Measurements from ENCODE around the gene MUSTN1.
A peak's percentile ranks its signal among the peaks of the same experiment; 100 is the strongest.

The MUSTN1 gene

GRCh38 chr3:52830535-52831258, 4.1 kb downstream of the MUSTN1 start, which contains the start of gene ITIH4:
Gene ITIH4 (minus strand): TSS chr3:52830672. CDS start chr3:52830642, 30 bp downstream.
- no peak for TF ChIP-seq CTCF (IDR thresholded peaks at IDR 0.05; ENCODE audit: low read depth, low read length)
- H3K4me3 ChIP-seq (replicated peaks in 1 of 2; ENCODE audit: low read depth in 2 of 2, low read length in 2 of 2), result no peak within 1 kb of the TSS
- peak in 1 of 2 donors; percentile 13 for DNase-seq (ENCODE audit: low read depth in 2 of 2)

DNA sequence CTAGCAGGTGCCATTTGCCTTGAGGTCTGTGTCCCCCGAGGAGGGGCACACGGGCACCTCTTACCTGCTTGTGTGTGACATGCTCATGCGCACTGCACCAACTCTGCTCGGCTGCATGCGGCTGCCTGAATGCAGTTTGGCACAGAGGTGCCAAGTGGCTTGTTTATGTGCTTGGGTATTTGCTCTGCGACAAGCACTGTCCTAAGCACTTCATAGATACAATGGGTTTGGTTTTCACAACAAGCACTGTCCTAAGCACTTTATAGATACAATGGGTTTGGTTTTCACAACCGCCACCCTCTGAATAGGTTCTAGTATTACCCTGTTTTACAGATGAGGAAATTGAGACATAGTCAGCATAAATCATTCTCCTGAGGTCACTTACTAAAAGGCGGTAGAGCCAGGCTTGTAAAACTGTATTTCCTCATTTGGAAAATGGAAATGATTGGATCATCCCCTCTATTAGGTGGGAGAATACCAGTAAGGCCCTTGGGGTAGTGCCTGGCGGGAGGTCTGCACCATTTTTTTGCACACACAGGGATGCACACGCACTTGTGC, 4.8 kb downstream of the MUSTN1 start:
- TF ChIP-seq CTCF (IDR thresholded peaks at IDR 0.05; ENCODE audit: low read depth, low read length), result no peak
- H3K4me3 ChIP-seq (replicated peaks in 1 of 2; ENCODE audit: low read depth in 2 of 2, low read length in 2 of 2), result no peak overlapping the region
- DNase-seq (ENCODE audit: low read depth in 2 of 2), result no peak

- no peak overlapping the region for H3K4me3 ChIP-seq (replicated peaks in 1 of 2; ENCODE audit: low read depth in 2 of 2, low read length in 2 of 2)
- TF ChIP-seq CTCF (IDR thresholded peaks at IDR 0.05; ENCODE audit: low read depth, low read length), result no peak
- no peak for DNase-seq (ENCODE audit: low read depth in 2 of 2)
These were observed 5.3 kb downstream of the MUSTN1 start for GRCh38 chr3:52829482-52829881.

- peak; percentile 16 for TF ChIP-seq CTCF (IDR thresholded peaks at IDR 0.05; ENCODE audit: low read depth, low read length)
- DNase-seq (ENCODE audit: low read depth in 2 of 2), result no peak
- no peak overlapping the region for H3K4me3 ChIP-seq (replicated peaks in 1 of 2; ENCODE audit: low read depth in 2 of 2, low read length in 2 of 2)
These were observed 6.9 kb downstream of the MUSTN1 start for GRCh38 chr3:52827866-52828376.

DNA sequence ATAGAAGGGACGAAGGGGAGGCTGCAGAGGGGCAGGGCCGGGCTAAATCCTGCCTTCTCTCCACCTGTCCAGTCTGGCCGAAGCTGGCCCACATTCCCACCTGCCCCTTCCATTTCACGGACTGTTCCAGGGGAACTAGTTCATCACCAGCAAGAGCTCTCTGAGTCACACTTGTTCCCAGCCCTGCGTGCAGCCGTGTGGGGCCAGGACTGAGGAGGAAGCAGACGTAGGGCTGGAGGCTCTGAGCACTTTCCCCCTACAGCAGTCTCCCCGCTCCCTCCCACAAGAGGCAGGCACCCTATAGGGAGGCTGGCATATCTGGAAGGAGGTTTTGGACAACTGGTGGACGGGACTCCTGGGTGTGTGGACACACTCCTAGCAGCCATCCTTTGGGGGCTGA, 7.4 kb downstream of the MUSTN1 start:
- H3K4me3 ChIP-seq (replicated peaks in 1 of 2; ENCODE audit: low read depth in 2 of 2, low read length in 2 of 2), result no peak overlapping the region
- peak; percentile 18 to 43 for DNase-seq (ENCODE audit: low read depth in 2 of 2)
- no peak for TF ChIP-seq CTCF (IDR thresholded peaks at IDR 0.05; ENCODE audit: low read depth, low read length)

- no peak for TF ChIP-seq CTCF (IDR thresholded peaks at IDR 0.05; ENCODE audit: low read depth, low read length)
- H3K4me3 ChIP-seq (replicated peaks in 1 of 2; ENCODE audit: low read depth in 2 of 2, low read length in 2 of 2), result no peak overlapping the region
- DNase-seq (ENCODE audit: low read depth in 2 of 2), result no peak
These were observed 10.8 kb downstream of the MUSTN1 start for GRCh38 chr3:52824037-52824436.
